Measurements from ENCODE around the gene ZNF277. TPM values are rescaled to one million over a fixed set of nuclear protein-coding genes. Genes with fewer than 3 reads are reported as not detected.
"Not testable (repeated sequence)": the region's sequence is repeated elsewhere in the genome, so short reads cannot be mapped to it uniquely, and the experiment has no call there.

The ZNF277 gene
- total RNA-seq, 3 donors from 2014 or later: 16.8 to 26.9 (median 22.0) TPM

DNA sequence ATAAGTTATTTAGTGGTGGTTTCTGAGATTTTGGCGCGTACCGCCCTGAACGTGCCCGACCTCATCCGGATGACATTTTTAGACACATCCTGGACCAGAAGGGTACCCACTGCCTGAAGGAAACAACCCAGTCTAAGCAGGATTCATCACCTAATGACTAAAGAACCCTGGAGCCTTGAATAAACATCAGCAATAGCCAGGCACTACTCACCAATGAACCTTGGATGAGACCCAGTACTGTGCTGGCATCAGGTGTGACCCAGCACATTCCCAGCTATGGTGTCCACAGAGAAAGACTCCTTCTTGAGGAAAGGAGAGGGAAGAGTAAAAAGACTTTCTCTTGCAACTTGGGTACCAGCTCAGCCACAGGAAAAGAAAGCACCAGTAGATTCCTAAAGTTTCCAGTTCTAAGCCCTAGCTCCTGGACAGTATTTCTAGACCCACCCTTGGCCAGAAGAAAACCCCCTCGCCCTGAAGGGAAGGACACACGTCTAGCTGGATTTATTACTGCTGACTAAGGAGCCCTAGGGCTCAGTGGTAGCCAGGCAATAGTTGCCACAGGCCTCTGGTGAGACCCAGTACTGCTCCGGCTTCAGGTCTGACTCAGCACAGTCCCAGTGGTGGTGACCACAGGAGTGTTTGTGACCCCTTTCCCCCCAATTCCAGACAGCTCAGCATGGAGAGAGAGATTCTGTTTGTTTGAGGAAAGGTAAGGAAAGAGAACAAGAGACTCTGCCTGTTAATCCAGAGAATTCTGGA, 32.5 kb downstream of the ZNF277 start:
- Histone ChIP-seq H3K36me3 (ENCODE audit: low read depth) (no peaks in the 10 kb centered on the region), H3K4me1 (ENCODE audit: low read depth) (no peaks in the 10 kb centered on the region), H3K4me3 (no peak overlapping the region), H3K9me3 (no peaks in the 10 kb centered on the region)
- intact Hi-C loops (cut with DNase I, micrococcal nuclease): no loop called here
- DNase-seq (no peak), ATAC-seq (peak; percentile 19)
- TF ChIP-seq, protein P1, sequence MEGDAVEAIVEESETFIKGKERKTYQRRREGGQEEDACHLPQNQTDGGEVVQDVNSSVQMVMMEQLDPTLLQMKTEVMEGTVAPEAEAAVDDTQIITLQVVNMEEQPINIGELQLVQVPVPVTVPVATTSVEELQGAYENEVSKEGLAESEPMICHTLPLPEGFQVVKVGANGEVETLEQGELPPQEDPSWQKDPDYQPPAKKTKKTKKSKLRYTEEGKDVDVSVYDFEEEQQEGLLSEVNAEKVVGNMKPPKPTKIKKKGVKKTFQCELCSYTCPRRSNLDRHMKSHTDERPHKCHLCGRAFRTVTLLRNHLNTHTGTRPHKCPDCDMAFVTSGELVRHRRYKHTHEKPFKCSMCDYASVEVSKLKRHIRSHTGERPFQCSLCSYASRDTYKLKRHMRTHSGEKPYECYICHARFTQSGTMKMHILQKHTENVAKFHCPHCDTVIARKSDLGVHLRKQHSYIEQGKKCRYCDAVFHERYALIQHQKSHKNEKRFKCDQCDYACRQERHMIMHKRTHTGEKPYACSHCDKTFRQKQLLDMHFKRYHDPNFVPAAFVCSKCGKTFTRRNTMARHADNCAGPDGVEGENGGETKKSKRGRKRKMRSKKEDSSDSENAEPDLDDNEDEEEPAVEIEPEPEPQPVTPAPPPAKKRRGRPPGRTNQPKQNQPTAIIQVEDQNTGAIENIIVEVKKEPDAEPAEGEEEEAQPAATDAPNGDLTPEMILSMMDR (IDR thresholded peaks at IDR 0.05): no peak

- H3K4me3 ChIP-seq: no peak overlapping the region
- intact Hi-C loops (cut with DNase I, micrococcal nuclease): no loop called here
- TF ChIP-seq, protein P1 (IDR thresholded peaks at IDR 0.05): no peak
- DNase-seq (no peak), ATAC-seq (no peak)
- no peaks in the 10 kb centered on the region for H3K36me3 ChIP-seq (ENCODE audit: low read depth)
- H3K4me1 ChIP-seq (ENCODE audit: low read depth): no peaks in the 10 kb centered on the region
- H3K9me3 ChIP-seq: no peaks in the 10 kb centered on the region
These were observed 42.1 kb downstream of the ZNF277 start for GRCh38 chr7:112248598-112248997.

DNA sequence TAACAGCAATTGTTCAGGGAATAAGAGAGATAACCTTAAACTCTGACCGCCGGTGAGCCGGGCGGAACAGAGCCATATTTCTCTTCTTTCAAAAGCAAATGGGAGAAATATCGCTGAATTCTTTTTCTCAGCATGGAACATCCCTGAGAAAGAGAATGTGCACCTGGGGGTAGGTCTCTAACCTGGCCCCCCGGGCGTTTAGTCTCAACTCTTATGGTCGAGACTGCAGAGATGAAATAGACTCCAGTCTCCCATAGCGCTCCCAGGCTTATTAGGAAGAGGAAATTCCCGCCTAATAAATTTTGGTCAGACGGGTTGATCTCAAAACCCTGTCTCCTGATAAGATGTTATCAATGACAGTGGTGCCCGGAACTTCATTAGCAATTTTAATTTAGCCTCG, 43.5 kb downstream of the ZNF277 start:
- H3K36me3 ChIP-seq (ENCODE audit: low read depth); DNase-seq; intact Hi-C loops (cut with DNase I, micrococcal nuclease); H3K4me1 ChIP-seq (ENCODE audit: low read depth); ATAC-seq; H3K4me3 ChIP-seq; H3K9me3 ChIP-seq: not testable (repeated sequence)

GRCh38 chr7:112252141-112252540, 45.6 kb downstream of the ZNF277 start:
- intact Hi-C loops (cut with DNase I, micrococcal nuclease): no loop called here
- no peak overlapping the region for H3K4me3 ChIP-seq
- DNase-seq (no peak), ATAC-seq (no peak)
- TF ChIP-seq, protein P1 (IDR thresholded peaks at IDR 0.05): no peak
- H3K4me1 ChIP-seq (ENCODE audit: low read depth): peaks cover 4% of the 10 kb centered on the region
- H3K36me3 ChIP-seq (ENCODE audit: low read depth): no peaks in the 10 kb centered on the region
- H3K9me3 ChIP-seq: no peaks in the 10 kb centered on the region

DNA sequence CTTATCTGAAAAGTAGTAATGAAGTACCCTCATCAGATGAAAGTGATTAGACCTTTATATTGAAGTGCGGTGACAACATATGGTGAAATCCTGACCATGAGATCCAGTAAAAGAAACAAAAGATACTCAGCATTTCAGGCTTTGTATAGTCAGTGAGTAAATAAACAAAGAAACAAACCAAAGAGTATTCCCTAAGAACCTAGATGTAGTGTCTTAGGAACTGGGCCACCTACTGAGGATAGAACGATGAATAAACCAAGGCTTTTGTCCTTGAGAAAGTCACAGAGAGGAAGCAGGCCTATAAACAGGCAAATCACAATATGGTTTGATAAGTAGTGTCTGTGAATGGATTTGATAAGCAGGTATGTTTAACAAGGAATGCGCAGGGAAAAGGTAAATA, 46.2 kb downstream of the ZNF277 start:
- TF ChIP-seq, protein P1 (IDR thresholded peaks at IDR 0.05): no peak
- Histone ChIP-seq H3K36me3 (ENCODE audit: low read depth) (no peaks in the 10 kb centered on the region), H3K4me1 (ENCODE audit: low read depth) (peaks cover 4% of the 10 kb centered on the region), H3K4me3 (no peak overlapping the region), H3K9me3 (no peaks in the 10 kb centered on the region)
- intact Hi-C loops (cut with DNase I, micrococcal nuclease): no loop called here
- DNase-seq (no peak), ATAC-seq (no peak)

GRCh38 chr7:112254156-112254555, 47.7 kb downstream of the ZNF277 start:
- intact Hi-C loops (cut with DNase I, micrococcal nuclease): no loop called here
- TF ChIP-seq, protein P1 (IDR thresholded peaks at IDR 0.05): no peak
- no peak overlapping the region for H3K4me3 ChIP-seq
- ATAC-seq (no peak), DNase-seq (no peak)
- H3K4me1 ChIP-seq (ENCODE audit: low read depth): peaks cover 4% of the 10 kb centered on the region
- H3K9me3 ChIP-seq: no peaks in the 10 kb centered on the region
- H3K36me3 ChIP-seq (ENCODE audit: low read depth): no peaks in the 10 kb centered on the region

All from mucosa of descending colon (tissue), 3 donors.